Measurements from ENCODE around the gene E2F2.
A peak's percentile ranks its signal among the peaks of the same experiment; 100 is the strongest.

Gene E2F2

GRCh38 chr1:23471473-23472075, 59.5 kb downstream of the E2F2 start:
- H3K27me3 Mint-ChIP-seq (ENCODE audit: low read depth): no peaks in the 10 kb centered on the region
- no peak for TF ChIP-seq CTCF (IDR thresholded peaks at IDR 0.05; ENCODE audit: unreplicated experiment in 3 of 3)
- H3K27ac Mint-ChIP-seq: peak overlapping the region in 2 of 3 experiments; percentile 1 to 48

GRCh38 chr1:23470282-23471070, 60.6 kb downstream of the E2F2 start:
- H3K27ac Mint-ChIP-seq: peak overlapping the region in 1 of 3 experiments; percentile 48
- H3K4me3 Mint-ChIP-seq: no peak overlapping the region

More at GRCh38 chr1:23471473-23472075, 59.5 kb downstream of the E2F2 start:
- Mint-ChIP-seq H3K9me3 (no peaks in the 10 kb centered on the region), H3K4me3 (no peak overlapping the region), H3K4me1 (peaks cover 46% of the 10 kb centered on the region), H3K36me3 (ENCODE audit: low read depth) (peaks cover 4% of the 10 kb centered on the region)

GRCh38 chr1:23469372-23469982, 61.6 kb downstream of the E2F2 start:
- Mint-ChIP-seq H3K9me3 (no peaks in the 10 kb centered on the region), H3K27ac (peak overlapping the region in 1 of 3 experiments; percentile 48), H3K4me1 (peaks cover 32% of the 10 kb centered on the region), H3K27me3 (ENCODE audit: low read depth) (no peaks in the 10 kb centered on the region), H3K36me3 (ENCODE audit: low read depth) (peaks cover 4% of the 10 kb centered on the region), H3K4me3 (no peak overlapping the region)
- no peak for TF ChIP-seq CTCF (IDR thresholded peaks at IDR 0.05; ENCODE audit: unreplicated experiment in 3 of 3)

More at GRCh38 chr1:23470282-23471070, 60.6 kb downstream of the E2F2 start:
- Mint-ChIP-seq H3K4me1 (peaks cover 39% of the 10 kb centered on the region), H3K9me3 (no peaks in the 10 kb centered on the region), H3K36me3 (ENCODE audit: low read depth) (peaks cover 4% of the 10 kb centered on the region), H3K27me3 (ENCODE audit: low read depth) (no peaks in the 10 kb centered on the region)
- no peak for TF ChIP-seq CTCF (IDR thresholded peaks at IDR 0.05; ENCODE audit: unreplicated experiment in 3 of 3)

DNA sequence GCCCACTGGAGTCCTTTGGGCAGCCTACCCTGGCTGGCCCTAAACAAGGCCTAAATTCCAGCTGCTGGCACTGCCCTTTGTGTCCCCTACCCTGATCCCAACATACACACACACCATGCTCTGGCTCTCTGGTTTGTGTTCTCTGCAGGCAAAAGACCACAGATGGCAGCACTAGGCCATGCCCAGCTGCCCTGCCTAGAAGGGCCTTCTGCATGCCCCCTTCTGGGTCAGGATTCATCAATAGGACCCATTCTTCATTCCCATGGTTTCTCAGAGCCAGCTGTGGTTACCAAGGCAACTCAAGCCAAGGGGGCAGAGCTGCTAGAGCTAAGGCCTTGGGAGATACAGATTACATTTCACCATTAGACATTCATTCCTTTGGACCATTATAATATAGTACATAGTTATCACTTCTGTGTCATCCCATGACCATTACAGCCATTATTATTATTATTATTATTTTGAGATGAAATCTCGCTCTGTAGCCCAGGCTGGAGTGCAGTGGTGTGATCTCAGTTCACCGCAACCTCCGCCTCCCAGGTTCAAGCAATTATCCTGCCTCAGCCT, 64.5 kb downstream of the E2F2 start:
- no peak for TF ChIP-seq CTCF (IDR thresholded peaks at IDR 0.05; ENCODE audit: unreplicated experiment in 3 of 3)
- Mint-ChIP-seq H3K27me3 (ENCODE audit: low read depth) (no peaks in the 10 kb centered on the region), H3K36me3 (ENCODE audit: low read depth) (no peaks in the 10 kb centered on the region), H3K27ac (no peak overlapping the region), H3K9me3 (no peaks in the 10 kb centered on the region), H3K4me3 (no peak overlapping the region), H3K4me1 (peaks cover 11% of the 10 kb centered on the region)

DNA sequence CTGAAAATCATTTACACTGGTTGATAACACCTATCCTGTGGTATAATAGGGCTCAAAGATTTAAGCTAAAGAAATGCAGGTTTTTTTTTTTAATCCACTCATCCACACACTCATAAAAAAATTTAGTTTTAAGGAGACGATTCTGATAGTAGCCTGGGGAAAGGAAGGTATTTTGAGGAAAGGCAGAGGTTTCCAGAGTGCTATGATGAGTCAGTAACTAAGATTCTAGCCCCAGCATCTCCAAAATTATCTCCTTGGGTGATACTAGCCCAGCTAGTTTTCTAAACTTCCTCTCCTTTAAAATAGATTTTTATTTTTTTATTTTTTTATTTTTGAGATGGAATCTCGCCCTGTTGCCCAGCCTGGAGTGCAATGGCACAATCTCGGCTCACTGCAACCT, 67.7 kb downstream of the E2F2 start:
- no peaks in the 10 kb centered on the region for H3K27me3 Mint-ChIP-seq (ENCODE audit: low read depth)
- no peak for TF ChIP-seq CTCF (IDR thresholded peaks at IDR 0.05; ENCODE audit: unreplicated experiment in 3 of 3)
- no peak overlapping the region for H3K27ac Mint-ChIP-seq
- peaks cover 15% of the 10 kb centered on the region for H3K36me3 Mint-ChIP-seq (ENCODE audit: low read depth)
- no peak overlapping the region for H3K4me3 Mint-ChIP-seq
- no peaks in the 10 kb centered on the region for H3K9me3 Mint-ChIP-seq
- no peaks in the 10 kb centered on the region for H3K4me1 Mint-ChIP-seq

All from nephron (organoid).